ENCODE measurements around the gene SPPL3. TPM values are rescaled to one million over a fixed set of nuclear protein-coding genes. Genes with fewer than 3 reads are reported as not detected.

The SPPL3 gene
- polyA plus RNA-seq, 1 of the 3 experiments (the other 2 are of a cell fraction), result 18.8 TPM

DNA sequence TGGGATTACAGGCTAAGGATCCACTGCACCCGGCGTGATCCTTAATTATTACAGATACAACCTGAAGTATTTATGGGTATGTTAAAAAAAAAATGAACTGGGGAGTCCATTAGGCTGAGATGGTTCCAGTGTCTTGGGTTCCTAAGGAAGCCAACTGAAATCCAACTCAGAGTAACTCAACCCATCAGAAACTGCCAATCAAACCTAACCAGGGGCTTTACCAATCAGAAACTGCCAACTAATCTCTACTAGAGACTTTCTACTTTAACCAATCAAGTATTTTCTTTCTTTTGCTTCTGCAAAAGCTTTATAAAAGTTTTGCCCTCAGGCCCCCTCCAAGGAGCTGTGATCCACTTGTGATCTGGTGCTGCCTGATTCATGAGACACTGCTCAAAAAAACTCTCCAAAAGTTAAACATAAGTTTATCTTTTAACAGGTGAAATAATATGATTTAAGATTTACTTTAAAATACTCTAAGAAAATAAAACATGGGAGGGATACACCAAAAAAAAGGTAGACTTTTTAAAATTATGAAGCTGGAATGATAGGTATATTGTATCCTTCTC, 90.5 kb downstream of the SPPL3 start (continued):
- no peak for TF ChIP-seq SMC3 (IDR thresholded peaks at IDR 0.05; ENCODE audit: low read depth, low read length)
- no peak for TF ChIP-seq FOXJ3 (CRISPR knock-in tag; IDR thresholded peaks at IDR 0.05)
- TF ChIP-seq, protein P1, sequence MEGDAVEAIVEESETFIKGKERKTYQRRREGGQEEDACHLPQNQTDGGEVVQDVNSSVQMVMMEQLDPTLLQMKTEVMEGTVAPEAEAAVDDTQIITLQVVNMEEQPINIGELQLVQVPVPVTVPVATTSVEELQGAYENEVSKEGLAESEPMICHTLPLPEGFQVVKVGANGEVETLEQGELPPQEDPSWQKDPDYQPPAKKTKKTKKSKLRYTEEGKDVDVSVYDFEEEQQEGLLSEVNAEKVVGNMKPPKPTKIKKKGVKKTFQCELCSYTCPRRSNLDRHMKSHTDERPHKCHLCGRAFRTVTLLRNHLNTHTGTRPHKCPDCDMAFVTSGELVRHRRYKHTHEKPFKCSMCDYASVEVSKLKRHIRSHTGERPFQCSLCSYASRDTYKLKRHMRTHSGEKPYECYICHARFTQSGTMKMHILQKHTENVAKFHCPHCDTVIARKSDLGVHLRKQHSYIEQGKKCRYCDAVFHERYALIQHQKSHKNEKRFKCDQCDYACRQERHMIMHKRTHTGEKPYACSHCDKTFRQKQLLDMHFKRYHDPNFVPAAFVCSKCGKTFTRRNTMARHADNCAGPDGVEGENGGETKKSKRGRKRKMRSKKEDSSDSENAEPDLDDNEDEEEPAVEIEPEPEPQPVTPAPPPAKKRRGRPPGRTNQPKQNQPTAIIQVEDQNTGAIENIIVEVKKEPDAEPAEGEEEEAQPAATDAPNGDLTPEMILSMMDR (IDR thresholded peaks at IDR 0.05), result no peak
- no peak for TF ChIP-seq GABPA (IDR thresholded peaks at IDR 0.05; ENCODE audit: low read depth)
- TF ChIP-seq TCF12 (IDR thresholded peaks at IDR 0.05), result no peak
- TF ChIP-seq MXI1 (IDR thresholded peaks at IDR 0.05; ENCODE audit: low read depth, low read length), result no peak
- TF ChIP-seq, protein P2, sequence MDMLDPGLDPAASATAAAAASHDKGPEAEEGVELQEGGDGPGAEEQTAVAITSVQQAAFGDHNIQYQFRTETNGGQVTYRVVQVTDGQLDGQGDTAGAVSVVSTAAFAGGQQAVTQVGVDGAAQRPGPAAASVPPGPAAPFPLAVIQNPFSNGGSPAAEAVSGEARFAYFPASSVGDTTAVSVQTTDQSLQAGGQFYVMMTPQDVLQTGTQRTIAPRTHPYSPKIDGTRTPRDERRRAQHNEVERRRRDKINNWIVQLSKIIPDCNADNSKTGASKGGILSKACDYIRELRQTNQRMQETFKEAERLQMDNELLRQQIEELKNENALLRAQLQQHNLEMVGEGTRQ (IDR thresholded peaks at IDR 0.05; ENCODE audit: borderline replicate concordance, low read depth, low read length), result no peak
- TF ChIP-seq, protein P3, sequence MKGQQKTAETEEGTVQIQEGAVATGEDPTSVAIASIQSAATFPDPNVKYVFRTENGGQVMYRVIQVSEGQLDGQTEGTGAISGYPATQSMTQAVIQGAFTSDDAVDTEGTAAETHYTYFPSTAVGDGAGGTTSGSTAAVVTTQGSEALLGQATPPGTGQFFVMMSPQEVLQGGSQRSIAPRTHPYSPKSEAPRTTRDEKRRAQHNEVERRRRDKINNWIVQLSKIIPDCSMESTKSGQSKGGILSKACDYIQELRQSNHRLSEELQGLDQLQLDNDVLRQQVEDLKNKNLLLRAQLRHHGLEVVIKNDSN (IDR thresholded peaks at IDR 0.05; ENCODE audit: borderline replicate concordance, low read depth), result no peak

DNA sequence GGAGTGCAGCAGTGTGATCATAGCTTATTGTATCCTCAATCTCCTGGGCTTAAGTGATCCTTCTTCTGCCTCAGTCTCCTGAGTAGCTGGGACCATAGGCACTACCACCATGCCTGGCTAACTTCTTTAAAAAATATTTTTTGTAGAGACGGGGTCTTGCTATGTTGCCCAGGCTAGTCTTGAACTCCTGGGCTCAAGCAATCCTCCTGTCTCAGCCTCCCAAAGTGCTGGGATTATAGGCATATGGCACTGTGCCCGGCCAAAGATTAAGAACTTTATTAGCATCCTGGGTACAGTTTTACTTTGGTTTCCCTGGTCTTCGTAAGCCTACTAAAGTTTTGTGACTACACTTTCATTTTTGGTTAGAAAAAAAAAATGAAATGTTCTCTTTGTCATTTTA, 94.1 kb downstream of the SPPL3 start:
- CTCF ChIA-PET, result no interaction called here
- Histone ChIP-seq H3K4me3 (ENCODE audit: low read depth in 2 of 2, low read length in 1 of 2) (no peak overlapping the region), H3K4me1 (ENCODE audit: control insufficient read depth in 1 of 2, insufficient read depth in 2 of 2, low read depth in 1 of 2, low read length in 1 of 2) (no peaks in the 10 kb centered on the region), H3K9me2 (no peaks in the 10 kb centered on the region), H3K36me3 (replicated peaks in 1 of 2; ENCODE audit: control insufficient read depth in 1 of 2, insufficient read depth in 2 of 2, low read length in 1 of 2) (peaks cover 3 to 9% of the 10 kb centered on the region in 2 experiments), H3F3A (replicated peaks; ENCODE audit: insufficient read depth) (no peaks in the 10 kb centered on the region), H3K4me2 (no peak overlapping the region), H3K9ac (no peak overlapping the region), H3K27me3 (ENCODE audit: insufficient read depth) (no peaks in the 10 kb centered on the region), H3K27ac (ENCODE audit: low read depth in 2 of 2, low read length in 1 of 2) (no peak overlapping the region), H2AFZ (ENCODE audit: low read depth) (no peak overlapping the region), H3K79me2 (ENCODE audit: insufficient read depth) (0 out of 2 replicates have a peak, but pooled peaks cover 5% of the 10 kb centered on the region), H3K9me3 (no peaks in the 10 kb centered on the region), H4K20me1 (ENCODE audit: insufficient read depth) (no peaks in the 10 kb centered on the region; the same call in 1 of the 2 replicates)
- 93% methylated on average over 3 of the region's 3 CpGs for WGBS (ENCODE audit: low lambda C conversion rate)
- no peak for DNase-seq
- POLR2A ChIA-PET, result no interaction called here
- TF ChIP-seq, protein P4, sequence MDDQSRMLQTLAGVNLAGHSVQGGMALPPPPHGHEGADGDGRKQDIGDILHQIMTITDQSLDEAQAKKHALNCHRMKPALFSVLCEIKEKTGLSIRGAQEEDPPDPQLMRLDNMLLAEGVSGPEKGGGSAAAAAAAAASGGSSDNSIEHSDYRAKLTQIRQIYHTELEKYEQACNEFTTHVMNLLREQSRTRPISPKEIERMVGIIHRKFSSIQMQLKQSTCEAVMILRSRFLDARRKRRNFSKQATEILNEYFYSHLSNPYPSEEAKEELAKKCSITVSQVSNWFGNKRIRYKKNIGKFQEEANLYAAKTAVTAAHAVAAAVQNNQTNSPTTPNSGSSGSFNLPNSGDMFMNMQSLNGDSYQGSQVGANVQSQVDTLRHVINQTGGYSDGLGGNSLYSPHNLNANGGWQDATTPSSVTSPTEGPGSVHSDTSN (IDR thresholded peaks at IDR 0.05), result no peak
- no peak for TF ChIP-seq YY1 (IDR thresholded peaks at IDR 0.05; ENCODE audit: low read depth)
- TF ChIP-seq TCF12 (IDR thresholded peaks at IDR 0.05), result no peak
- TF ChIP-seq MXI1 (IDR thresholded peaks at IDR 0.05; ENCODE audit: low read depth, low read length), result no peak
- no peak for TF ChIP-seq JUND (IDR thresholded peaks at IDR 0.05)
- TF ChIP-seq RAD21 (IDR thresholded peaks at IDR 0.05; ENCODE audit: low read length), result no peak
- TF ChIP-seq, protein P3 (IDR thresholded peaks at IDR 0.05; ENCODE audit: borderline replicate concordance, low read depth), result no peak
- TF ChIP-seq EZH2phosphoT487 (IDR thresholded peaks at IDR 0.05; ENCODE audit: borderline replicate concordance, low read depth), result no peak
- TF ChIP-seq, protein P5, sequence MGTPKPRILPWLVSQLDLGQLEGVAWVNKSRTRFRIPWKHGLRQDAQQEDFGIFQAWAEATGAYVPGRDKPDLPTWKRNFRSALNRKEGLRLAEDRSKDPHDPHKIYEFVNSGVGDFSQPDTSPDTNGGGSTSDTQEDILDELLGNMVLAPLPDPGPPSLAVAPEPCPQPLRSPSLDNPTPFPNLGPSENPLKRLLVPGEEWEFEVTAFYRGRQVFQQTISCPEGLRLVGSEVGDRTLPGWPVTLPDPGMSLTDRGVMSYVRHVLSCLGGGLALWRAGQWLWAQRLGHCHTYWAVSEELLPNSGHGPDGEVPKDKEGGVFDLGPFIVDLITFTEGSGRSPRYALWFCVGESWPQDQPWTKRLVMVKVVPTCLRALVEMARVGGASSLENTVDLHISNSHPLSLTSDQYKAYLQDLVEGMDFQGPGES (IDR thresholded peaks at IDR 0.05; ENCODE audit: low read depth, low read length), result no peak
- TF ChIP-seq FOXM1 (IDR thresholded peaks at IDR 0.05; ENCODE audit: low read depth), result no peak
- TF ChIP-seq, protein P2 (IDR thresholded peaks at IDR 0.05; ENCODE audit: borderline replicate concordance, low read depth, low read length), result no peak
- TF ChIP-seq, protein P6, sequence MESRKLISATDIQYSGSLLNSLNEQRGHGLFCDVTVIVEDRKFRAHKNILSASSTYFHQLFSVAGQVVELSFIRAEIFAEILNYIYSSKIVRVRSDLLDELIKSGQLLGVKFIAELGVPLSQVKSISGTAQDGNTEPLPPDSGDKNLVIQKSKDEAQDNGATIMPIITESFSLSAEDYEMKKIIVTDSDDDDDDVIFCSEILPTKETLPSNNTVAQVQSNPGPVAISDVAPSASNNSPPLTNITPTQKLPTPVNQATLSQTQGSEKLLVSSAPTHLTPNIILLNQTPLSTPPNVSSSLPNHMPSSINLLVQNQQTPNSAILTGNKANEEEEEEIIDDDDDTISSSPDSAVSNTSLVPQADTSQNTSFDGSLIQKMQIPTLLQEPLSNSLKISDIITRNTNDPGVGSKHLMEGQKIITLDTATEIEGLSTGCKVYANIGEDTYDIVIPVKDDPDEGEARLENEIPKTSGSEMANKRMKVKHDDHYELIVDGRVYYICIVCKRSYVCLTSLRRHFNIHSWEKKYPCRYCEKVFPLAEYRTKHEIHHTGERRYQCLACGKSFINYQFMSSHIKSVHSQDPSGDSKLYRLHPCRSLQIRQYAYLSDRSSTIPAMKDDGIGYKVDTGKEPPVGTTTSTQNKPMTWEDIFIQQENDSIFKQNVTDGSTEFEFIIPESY (IDR thresholded peaks at IDR 0.05; ENCODE audit: borderline replicate concordance, low read depth), result no peak
- TF ChIP-seq EP300 (IDR thresholded peaks at IDR 0.05; ENCODE audit: borderline replicate concordance in 1 of 2, low read depth in 1 of 2, low read length in 1 of 2), result no peak
- no peak for TF ChIP-seq FOSL2 (IDR thresholded peaks at IDR 0.05; ENCODE audit: borderline replicate concordance, low read depth)
- no peak for TF ChIP-seq POLR2AphosphoS5 (IDR thresholded peaks at IDR 0.05; ENCODE audit: low read depth, low read length)
